Neural crest cell (in vitro differentiated cells): Measurements from ENCODE around the gene DIAPH2. TPM values are rescaled to one million over a fixed set of nuclear protein-coding genes. Genes with fewer than 3 reads are reported as not detected.

Experiments
- DNase-seq: peaks from one replicate; pipeline ENCODE4 v3.0.0; 2021; ENCODE audit warnings: low read depth, mixed read lengths, low spot score
- H3K27ac Mint-ChIP-seq: one replicate; pipeline ENCODE4 v1.8.0; 2021; ENCODE audit warnings: mild to moderate bottlenecking, mixed read lengths; ENCODE audit not compliant: unreplicated experiment
- H3K27me3 Mint-ChIP-seq: 2 replicates; pipeline ENCODE4 v1.8.0; 2021; ENCODE audit warnings: low read depth, mild to moderate bottlenecking, mixed read lengths
- H3K36me3 Mint-ChIP-seq: 2 replicates; pipeline ENCODE4 v1.8.0; 2021; ENCODE audit warnings: low read depth, mild to moderate bottlenecking, mixed read lengths
- H3K4me1 Mint-ChIP-seq: 2 replicates; pipeline ENCODE4 v1.8.0; 2021; ENCODE audit warnings: mixed read lengths
- H3K4me3 Mint-ChIP-seq: one replicate; pipeline ENCODE4 v1.8.0; 2021; ENCODE audit warnings: mild to moderate bottlenecking, mixed read lengths
- H3K9me3 Mint-ChIP-seq: 2 replicates; pipeline ENCODE4 v1.8.0; 2021; ENCODE audit warnings: mixed read lengths
- total RNA-seq: library from RNA; stranded (reverse); gene quantifications from 2 replicates; pipeline ENCODE4 v1.2.1, GENCODE V29; 2021
- TF ChIP-seq, protein P1 (sequence below): fragments of 200-600 bp; sonication (generic); conservative IDR thresholded peaks from 2 replicates; pipeline ENCODE4 v1.5.0; 2021; ENCODE audit warnings: antibody characterized with exemption, mild to moderate bottlenecking

Gene DIAPH2
- total RNA-seq, 1 donor from 2014 or later = 8.4 TPM

DNA sequence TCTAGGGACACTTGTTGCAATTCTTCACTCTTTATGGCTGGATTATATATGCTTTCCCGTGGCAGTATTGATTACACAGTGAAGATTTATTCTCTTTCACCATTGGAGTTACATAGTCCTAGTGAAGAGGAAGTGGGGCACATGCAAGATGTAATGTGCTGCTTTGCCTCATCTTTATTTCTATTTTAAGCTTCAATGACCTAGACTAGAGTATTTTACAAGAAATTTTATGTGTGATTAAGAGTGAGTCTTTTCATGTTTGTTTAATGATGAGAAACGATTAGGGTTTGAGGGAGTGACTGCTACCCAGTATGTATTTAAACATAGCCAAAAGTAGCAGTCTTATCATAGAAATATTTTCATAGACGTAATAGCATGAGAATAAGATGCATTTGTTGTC is 30.8 kb downstream of the DIAPH2 start:
- Mint-ChIP-seq H3K36me3 (peaks cover 3% of the 10 kb centered on the region), H3K4me1 (no peaks in the 10 kb centered on the region), H3K27me3 (no peaks in the 10 kb centered on the region), H3K27ac (no peak overlapping the region), H3K9me3 (peaks cover 7% of the 10 kb centered on the region), H3K4me3 (no peak overlapping the region)
- DNase-seq = no peak
- TF ChIP-seq, protein P1, sequence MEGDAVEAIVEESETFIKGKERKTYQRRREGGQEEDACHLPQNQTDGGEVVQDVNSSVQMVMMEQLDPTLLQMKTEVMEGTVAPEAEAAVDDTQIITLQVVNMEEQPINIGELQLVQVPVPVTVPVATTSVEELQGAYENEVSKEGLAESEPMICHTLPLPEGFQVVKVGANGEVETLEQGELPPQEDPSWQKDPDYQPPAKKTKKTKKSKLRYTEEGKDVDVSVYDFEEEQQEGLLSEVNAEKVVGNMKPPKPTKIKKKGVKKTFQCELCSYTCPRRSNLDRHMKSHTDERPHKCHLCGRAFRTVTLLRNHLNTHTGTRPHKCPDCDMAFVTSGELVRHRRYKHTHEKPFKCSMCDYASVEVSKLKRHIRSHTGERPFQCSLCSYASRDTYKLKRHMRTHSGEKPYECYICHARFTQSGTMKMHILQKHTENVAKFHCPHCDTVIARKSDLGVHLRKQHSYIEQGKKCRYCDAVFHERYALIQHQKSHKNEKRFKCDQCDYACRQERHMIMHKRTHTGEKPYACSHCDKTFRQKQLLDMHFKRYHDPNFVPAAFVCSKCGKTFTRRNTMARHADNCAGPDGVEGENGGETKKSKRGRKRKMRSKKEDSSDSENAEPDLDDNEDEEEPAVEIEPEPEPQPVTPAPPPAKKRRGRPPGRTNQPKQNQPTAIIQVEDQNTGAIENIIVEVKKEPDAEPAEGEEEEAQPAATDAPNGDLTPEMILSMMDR = no peak

DNA sequence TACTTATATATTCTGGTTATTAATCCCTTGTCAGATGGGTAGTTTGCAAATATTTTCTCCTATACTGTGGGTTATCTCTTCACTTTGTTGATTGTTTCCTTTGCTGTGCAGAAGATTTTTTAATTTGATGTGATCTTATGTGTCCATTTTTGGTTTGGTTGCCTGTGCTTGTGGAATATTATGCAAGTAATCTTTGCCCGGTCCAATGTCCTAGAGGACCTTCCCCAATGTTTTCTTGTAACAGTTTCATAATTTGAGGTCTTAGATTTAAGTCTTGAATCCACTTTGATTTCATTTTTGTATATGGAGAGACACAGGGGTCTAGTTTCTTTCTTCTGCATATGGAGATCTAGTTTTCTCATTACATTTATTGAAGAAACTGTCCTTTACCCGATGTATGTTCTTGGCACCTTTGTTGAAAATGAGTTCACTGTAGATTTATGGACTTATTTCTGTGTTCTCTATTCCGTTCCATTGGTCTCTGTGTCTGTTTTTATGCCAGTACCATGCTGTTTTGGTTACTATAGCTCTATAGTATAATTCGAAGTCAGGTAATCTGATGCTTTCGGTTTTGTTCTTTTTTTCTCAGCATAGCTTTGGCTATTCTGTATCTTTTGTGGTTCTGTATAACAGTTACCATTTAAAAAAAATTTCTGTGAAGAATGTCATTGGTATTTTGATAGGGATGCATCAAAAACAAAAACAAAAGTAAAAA is 34.7 kb downstream of the DIAPH2 start:
- TF ChIP-seq, protein P1 = no peak
- Mint-ChIP-seq H3K27me3 (no peaks in the 10 kb centered on the region), H3K27ac (no peak overlapping the region), H3K4me1 (no peaks in the 10 kb centered on the region), H3K36me3 (peaks cover 3% of the 10 kb centered on the region), H3K4me3 (no peak overlapping the region), H3K9me3 (peaks cover 7% of the 10 kb centered on the region)
- DNase-seq = no peak

DNA sequence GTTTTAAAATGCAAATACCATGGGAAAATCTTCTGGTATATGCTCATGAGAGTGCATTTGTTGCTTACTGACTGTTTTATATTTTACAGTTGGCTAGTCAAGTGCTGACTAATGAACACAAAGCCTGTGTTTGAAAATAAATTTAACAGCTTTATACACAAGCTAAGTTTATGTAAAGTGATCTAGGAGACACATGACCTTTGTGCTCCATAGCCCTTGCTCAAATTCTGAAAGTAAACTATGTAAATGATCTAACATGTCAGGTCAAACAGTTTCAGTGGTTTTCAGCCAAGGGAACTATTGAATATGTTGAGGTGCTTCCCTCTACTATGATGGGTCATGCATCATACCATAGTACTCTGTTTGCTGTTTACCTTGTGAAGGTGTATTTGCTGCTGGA is 36.7 kb downstream of the DIAPH2 start:
- Mint-ChIP-seq H3K4me3 (no peak overlapping the region), H3K27me3 (no peaks in the 10 kb centered on the region), H3K9me3 (peaks cover 7% of the 10 kb centered on the region), H3K36me3 (peaks cover 3% of the 10 kb centered on the region), H3K4me1 (no peaks in the 10 kb centered on the region), H3K27ac (no peak overlapping the region)
- DNase-seq = no peak
- TF ChIP-seq, protein P1 = no peak

DNA sequence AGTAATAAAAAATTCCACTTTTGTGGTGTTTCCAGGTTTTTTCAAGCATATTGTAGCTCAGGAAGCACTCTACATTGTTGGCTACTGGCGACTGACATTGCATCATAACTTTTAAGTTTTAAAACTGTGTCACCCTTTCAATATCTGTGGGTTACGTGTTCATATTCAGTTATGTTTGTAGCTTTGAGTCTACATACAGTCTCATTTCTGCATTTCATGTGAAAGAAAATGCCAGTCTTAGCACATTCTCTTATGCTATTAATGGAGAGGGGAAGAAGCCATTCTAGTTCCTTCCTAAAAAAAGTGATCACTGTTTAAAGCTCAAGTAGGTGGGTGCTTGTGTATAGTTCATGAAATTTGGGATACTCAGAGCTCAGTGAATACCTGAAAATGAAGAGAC is 38.1 kb downstream of the DIAPH2 start:
- Mint-ChIP-seq H3K27me3 (no peaks in the 10 kb centered on the region), H3K4me3 (no peak overlapping the region), H3K36me3 (peaks cover 3% of the 10 kb centered on the region), H3K4me1 (no peaks in the 10 kb centered on the region), H3K9me3 (peaks cover 7% of the 10 kb centered on the region), H3K27ac (no peak overlapping the region)
- no peak for DNase-seq
- TF ChIP-seq, protein P1 = no peak

DNA sequence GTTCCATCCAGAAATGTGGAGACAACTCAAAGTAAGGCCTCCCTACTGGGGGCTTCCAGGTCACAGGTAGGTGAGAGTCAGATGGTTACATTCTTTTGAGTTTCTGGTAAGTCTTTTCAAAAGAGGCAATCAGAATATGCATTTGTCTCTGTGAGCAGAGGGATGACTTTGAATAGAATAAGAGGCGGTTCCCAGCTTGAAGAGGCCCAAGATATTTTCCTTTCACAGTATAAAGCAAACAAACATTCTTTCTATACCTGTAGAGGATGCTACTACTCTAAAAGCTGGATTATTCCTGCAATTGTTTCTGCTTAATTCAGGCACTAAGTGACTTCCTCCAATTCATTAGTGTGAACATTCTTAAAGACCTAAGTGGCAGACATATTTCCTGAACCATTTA is 44.4 kb downstream of the DIAPH2 start:
- H3K4me1 Mint-ChIP-seq = no peaks in the 10 kb centered on the region
- H3K27ac Mint-ChIP-seq = no peak overlapping the region
- TF ChIP-seq, protein P1 = no peak
- DNase-seq = no peak
- no peaks in the 10 kb centered on the region for H3K27me3 Mint-ChIP-seq
- H3K9me3 Mint-ChIP-seq = peaks cover 2% of the 10 kb centered on the region
- no peak overlapping the region for H3K4me3 Mint-ChIP-seq
- no peaks in the 10 kb centered on the region for H3K36me3 Mint-ChIP-seq
